Measurements from ENCODE around the gene MRPL51. TPM values are rescaled to one million over a fixed set of nuclear protein-coding genes. Genes with fewer than 3 reads are reported as not detected.

Gene MRPL51
- total and polyA plus RNA-seq, 9 of the 15 experiments (the other 6 are each of a cell fraction or from before 2014, with no cell fraction given) = 127 to 727 (median 208) TPM

GRCh38 chr12:6469609-6470374, 23.3 kb downstream of the MRPL51 start:
- POLR2A ChIA-PET = interaction anchor here (0.6 to 2.3 kb wide), 20 partner anchors 8 to 474 kb away, joined by 3 to 12 read pairs (median 5); partner anchors contain the start of genes C12orf57, GAPDH, MRPL51 and RNU7-1
- ATAC-seq (peak; percentile 17; the same call in 2 of the 3 replicates), FAIRE-seq (peak; percentile 15), DNase-seq (ENCODE audit: extremely low read depth in 1 of 4, low spot score in 3 of 4) (peak in 1 of 4 experiments; percentile 46)
- Histone ChIP-seq H4K20me1 (replicated peaks; ENCODE audit: control insufficient read depth, insufficient read depth, low read length) (no peaks in the 10 kb centered on the region), H3K9me1 (ENCODE audit: control insufficient read depth, insufficient read depth, low read length) (no peaks in the 10 kb centered on the region), H3K27ac (ENCODE audit: extremely low read depth, low read depth, low read length) (peak overlapping the region; percentile 63; the same call in 2 of the 3 replicates), H3K9me3 (replicated peaks; ENCODE audit: control insufficient read depth, insufficient read depth, low read depth, low read length) (no peaks in the 10 kb centered on the region), H3K79me2 (ENCODE audit: control insufficient read depth, insufficient read depth, low read length) (no peaks in the 10 kb centered on the region; the same call in 2 of the 3 replicates), H3K36me3 (ENCODE audit: control insufficient read depth, insufficient read depth, low read length) (peaks cover 8% of the 10 kb centered on the region; the same call in 2 of the 3 replicates), H3K4me1 (replicated peaks in 1 of 2; ENCODE audit: control insufficient read depth in 2 of 2, insufficient read depth in 2 of 2, low read length in 2 of 2) (peaks cover 14 to 19% of the 10 kb centered on the region in 2 experiments; a peak in 4 of 5 replicates), H3K27me3 (ENCODE audit: control insufficient read depth in 2 of 2, insufficient read depth in 2 of 2, low read length in 2 of 2) (no peaks in the 10 kb centered on the region), H3K9ac (ENCODE audit: insufficient read depth in 1 of 2, low read depth in 2 of 2, low read length in 2 of 2) (peak overlapping the region; percentile 52 to 92; a peak in 3 of 4 replicates), H2AFZ (ENCODE audit: low read depth, low read length) (peak overlapping the region; percentile 86), H3K4me2 (ENCODE audit: insufficient read depth, low read length) (peak overlapping the region; percentile 84), H3K4me3 (peak overlapping the region; percentile 69)
- WGBS (ENCODE audit: insufficient coverage, low coverage, missing lambda C conversion rate) = 38% methylated on average over 8 of the region's 16 CpGs
- intact Hi-C loops (cut with micrococcal nuclease) (loop anchor here (5.0 kb wide), 1 partner anchor 132 kb away; no protein-coding TSS in a partner anchor), in situ Hi-C loops (cut with MboI) (loop anchor here (25.0 kb wide), 1 partner anchor 407 kb away; no protein-coding TSS in a partner anchor)
- TF ChIP-seq EGR1 (conservative IDR thresholded peaks at IDR 0.05) (peak; percentile 28; the same call in 1 of the 2 replicates), CBFA2T3 (IDR thresholded peaks at IDR 0.05) (no peak), CREBBP (IDR thresholded peaks at IDR 0.05; ENCODE audit: low read depth, low read length) (no peak), HMBOX1 (IDR thresholded peaks at IDR 0.05) (no peak), ZBTB7A (IDR thresholded peaks at IDR 0.05; ENCODE audit: borderline replicate concordance, control insufficient read depth, low read depth, low read length) (peak; percentile 41; the same call in 1 of the 2 replicates), SAP30 (IDR thresholded peaks at IDR 0.05; ENCODE audit: borderline replicate concordance, insufficient read depth, low read depth, low read length, poor library complexity, severe bottlenecking) (peak; percentile 13), ZNF395 (CRISPR knock-in tag; IDR thresholded peaks at IDR 0.05) (0 out of 2 replicates have a peak, but pooled peaks have one; percentile 36)
- TSS peak; percentile 53 for BruUV-seq (replicated peaks)
- CTCF ChIA-PET (ENCODE audit: low intra/inter-chr PET ratio) = no interaction called here
